Keratinocyte (primary cell): ENCODE data around the gene METTL1.

Source experiments
- CTCF ChIP-seq, 3 experiments: IDR thresholded peaks in 1 of 3; conservative IDR thresholded peaks in 1 of 3; optimal IDR thresholded peaks in 1 of 3; 2 replicates in 2 of 3; 3 replicates in 1 of 3; pipeline versions ENCODE3 to v1.5.1; 2011; ENCODE audit warnings: low read length in 3 of 3, mild to moderate bottlenecking in 3 of 3, moderate library complexity in 2 of 3, control low read depth in 1 of 3, inconsistent platforms in 1 of 3; ENCODE audit not compliant: insufficient read depth in 2 of 3; ENCODE audit errors: extremely low read depth in 1 of 3
- EZH2 ChIP-seq: IDR thresholded peaks from one replicate; pipeline ENCODE4 v1.6.1; 2012; ENCODE audit warnings: inconsistent platforms, mild to moderate bottlenecking, low read length, moderate library complexity

DNA sequence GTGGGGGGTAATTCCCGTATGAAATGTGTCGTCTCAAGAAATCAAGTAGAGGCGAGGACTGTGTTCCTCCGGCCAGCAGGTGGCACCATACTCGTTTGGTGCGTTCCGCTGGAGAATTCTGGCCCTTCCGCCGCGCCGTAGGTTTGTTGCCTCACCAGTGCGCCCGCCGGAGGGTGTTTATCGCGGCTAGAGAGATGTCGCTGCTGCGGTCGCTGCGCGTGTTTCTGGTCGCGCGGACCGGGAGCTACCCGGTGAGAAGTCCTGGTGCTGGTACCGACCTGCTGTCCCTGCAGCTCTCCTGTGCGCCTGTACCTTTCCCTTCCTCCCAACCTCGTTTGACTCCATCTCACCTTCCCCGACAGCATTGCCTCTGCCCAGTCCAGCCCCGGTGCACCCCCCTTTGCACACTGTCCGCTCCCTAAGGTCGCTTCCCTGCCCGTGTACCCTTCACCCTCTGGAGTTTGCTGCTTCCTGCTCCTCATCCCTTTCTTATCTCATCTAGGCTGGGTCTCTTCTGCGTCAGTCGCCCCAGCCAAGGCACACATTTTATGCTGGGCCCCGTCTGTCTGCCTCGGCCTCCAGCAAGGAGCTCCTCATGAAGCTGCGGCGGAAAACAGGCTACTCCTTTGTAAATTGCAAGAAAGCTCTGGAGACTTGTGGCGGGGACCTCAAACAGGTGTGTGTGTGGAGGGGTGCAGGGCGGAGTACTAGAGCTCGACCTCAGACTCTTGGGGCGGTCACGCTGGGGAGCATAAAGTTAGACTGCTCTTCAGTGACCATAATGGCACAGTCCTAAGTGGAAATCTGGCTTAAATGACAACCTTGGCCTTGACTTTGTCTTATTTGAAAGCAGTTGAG is 10.9 kb upstream of the METTL1 start, which contains the start of gene TSFM:
- TF ChIP-seq CTCF (optimal IDR thresholded peaks at IDR 0.05 in 1 of 3, IDR thresholded peaks at IDR 0.05 in 1 of 3, conservative IDR thresholded peaks at IDR 0.05 in 1 of 3; ENCODE audit: extremely low read depth in 1 of 3, insufficient read depth in 2 of 3, low read length in 3 of 3) (peak; percentile 92 to 99 (median 97)), EZH2 (no peak)
